NT2/D1 (cell line): Measurements from ENCODE around the gene MAPK12.
A peak's percentile ranks its signal among the peaks of the same experiment; 100 is the strongest.

Source experiments
- DNase-seq: peaks from one replicate; pipeline ENCODE4 v3.0.0-alpha.2; 2011; ENCODE audit warnings: low read depth, low spot score
- H3K27me3 ChIP-seq: 2 replicates; pipeline ENCODE4 v1.6.0; 2011; ENCODE audit warnings: mild to moderate bottlenecking; ENCODE audit not compliant: insufficient read length, insufficient read depth
- H3K36me3 ChIP-seq: 2 replicates; pipeline ENCODE4 v1.6.1; 2011; ENCODE audit warnings: mild to moderate bottlenecking, low read length, mixed read lengths; ENCODE audit not compliant: insufficient read depth, insufficient read length
- H3K4me1 ChIP-seq: 2 replicates; pipeline ENCODE4 v1.5.1; 2011; ENCODE audit not compliant: insufficient read depth, insufficient read length
- H3K4me3 ChIP-seq: 2 replicates; pipeline ENCODE4 v1.5.1; 2011; ENCODE audit warnings: low read depth; ENCODE audit not compliant: insufficient read length
- H3K9ac ChIP-seq: 2 replicates; pipeline ENCODE4 v1.6.0; 2011; ENCODE audit warnings: low read depth; ENCODE audit not compliant: insufficient read length
- H3K9me3 ChIP-seq: 2 replicates; pipeline ENCODE4 v1.5.1; 2011; ENCODE audit warnings: mild to moderate bottlenecking, low read length; ENCODE audit not compliant: insufficient read depth
- SUZ12 ChIP-seq: IDR thresholded peaks from 2 replicates; pipeline ENCODE4 v1.6.1; 2011; ENCODE audit not compliant: insufficient read length, insufficient read depth; ENCODE audit errors: extremely low read depth
- YY1 ChIP-seq: IDR thresholded peaks from 2 replicates; pipeline ENCODE4 v1.6.1; 2011; ENCODE audit not compliant: insufficient read length, insufficient read depth
- ZNF274 ChIP-seq: IDR thresholded peaks from 2 replicates; pipeline ENCODE4 v1.6.1; 2011; ENCODE audit warnings: mild to moderate bottlenecking, low read depth, low read length

MAPK12 gene

DNA sequence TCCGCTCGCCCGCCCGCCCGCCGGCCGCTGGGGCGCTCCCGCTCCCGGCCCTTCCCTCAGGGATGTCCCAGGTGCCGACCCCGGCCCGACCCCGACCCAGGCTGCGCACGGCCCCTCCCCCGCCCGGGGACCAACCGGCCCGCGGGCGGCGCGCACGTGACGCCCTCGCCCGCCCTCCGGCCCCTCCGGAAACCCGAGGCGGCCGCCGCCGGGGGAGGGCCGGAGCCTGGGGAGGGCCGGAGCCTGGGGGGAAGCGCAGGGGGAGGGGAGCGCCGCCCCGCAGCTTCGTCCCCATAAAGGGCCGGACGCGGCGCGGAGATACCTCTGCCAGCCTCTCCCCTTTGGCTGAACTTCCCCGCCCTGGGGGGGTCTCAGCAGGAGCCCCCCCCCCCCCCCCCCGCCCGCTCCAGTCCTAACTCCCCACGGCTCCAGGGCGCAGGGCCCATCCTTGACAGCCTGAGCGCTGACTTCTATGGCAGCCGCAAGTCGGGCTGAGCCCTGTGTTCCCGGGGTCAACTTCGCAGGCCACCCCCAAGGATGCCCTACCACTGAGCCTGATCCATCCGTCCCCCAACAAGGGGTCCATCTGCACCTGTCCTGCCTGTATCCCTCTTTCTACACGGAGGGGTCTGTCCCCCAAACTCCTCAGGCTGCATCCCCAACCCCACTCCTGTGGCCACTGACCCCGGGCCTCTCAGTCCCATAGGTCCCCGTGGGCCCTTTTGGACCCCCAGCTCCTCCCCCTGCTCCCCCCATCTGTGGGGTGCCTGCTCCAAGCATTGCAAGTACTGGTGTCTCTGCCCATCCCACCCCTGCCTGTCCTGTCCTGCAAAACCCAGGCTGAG lies at the start of gene MAPK12:
MAPK12 (minus strand) TSS at position 69 of the 845 bp plus-strand sequence. CDS start 174 bp downstream, outside the sequence.
- H3K36me3 ChIP-seq, result no peaks in the 10 kb centered on the region
- H3K4me1 ChIP-seq, result peaks cover 19% of the 10 kb centered on the region
- TF ChIP-seq ZNF274 (no peak), YY1 (no peak), SUZ12 (no peak)
- peak within 1 kb of the TSS; percentile 80 for H3K9ac ChIP-seq
- peak within 1 kb of the TSS; percentile 56 for H3K4me3 ChIP-seq
- DNase-seq, result no peak
- H3K9me3 ChIP-seq, result no peaks in the 10 kb centered on the region; the same call in 1 of the 2 replicates
- H3K27me3 ChIP-seq, result peaks cover 4% of the 10 kb centered on the region

DNA sequence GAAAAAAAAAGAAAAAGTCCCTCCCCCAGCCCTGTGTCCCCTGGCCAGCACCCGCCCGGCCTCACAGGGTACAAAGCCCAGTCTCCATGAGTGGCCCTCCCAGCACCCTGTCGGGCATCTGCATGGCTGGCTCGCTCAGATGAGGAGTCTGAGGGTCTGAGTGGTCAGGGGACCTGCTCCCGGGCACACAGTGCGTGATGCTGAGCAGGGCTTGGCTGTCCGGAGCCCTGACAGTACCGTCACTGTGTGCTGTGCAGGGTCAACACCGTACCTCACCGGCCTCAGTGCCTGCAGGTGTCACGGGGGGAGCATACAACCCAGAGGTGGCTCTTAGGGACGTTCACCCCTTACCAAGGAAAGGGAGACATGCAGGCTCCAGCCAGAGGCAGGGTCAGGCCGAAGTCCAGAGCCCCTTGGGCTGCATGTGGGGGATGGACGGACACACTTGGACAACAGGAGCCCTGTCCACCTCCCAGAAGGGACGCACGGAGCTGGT lies 49.5 kb upstream of the MAPK12 start:
- H3K4me1 ChIP-seq, result peaks cover 27% of the 10 kb centered on the region
- H3K27me3 ChIP-seq, result peaks cover 10% of the 10 kb centered on the region
- no peak for TF ChIP-seq YY1
- TF ChIP-seq SUZ12, result no peak
- no peak for TF ChIP-seq ZNF274
- H3K9me3 ChIP-seq, result no peaks in the 10 kb centered on the region
- H3K9ac ChIP-seq, result no peak overlapping the region
- no peaks in the 10 kb centered on the region for H3K36me3 ChIP-seq
- no peak for DNase-seq
- H3K4me3 ChIP-seq, result no peak overlapping the region

DNA sequence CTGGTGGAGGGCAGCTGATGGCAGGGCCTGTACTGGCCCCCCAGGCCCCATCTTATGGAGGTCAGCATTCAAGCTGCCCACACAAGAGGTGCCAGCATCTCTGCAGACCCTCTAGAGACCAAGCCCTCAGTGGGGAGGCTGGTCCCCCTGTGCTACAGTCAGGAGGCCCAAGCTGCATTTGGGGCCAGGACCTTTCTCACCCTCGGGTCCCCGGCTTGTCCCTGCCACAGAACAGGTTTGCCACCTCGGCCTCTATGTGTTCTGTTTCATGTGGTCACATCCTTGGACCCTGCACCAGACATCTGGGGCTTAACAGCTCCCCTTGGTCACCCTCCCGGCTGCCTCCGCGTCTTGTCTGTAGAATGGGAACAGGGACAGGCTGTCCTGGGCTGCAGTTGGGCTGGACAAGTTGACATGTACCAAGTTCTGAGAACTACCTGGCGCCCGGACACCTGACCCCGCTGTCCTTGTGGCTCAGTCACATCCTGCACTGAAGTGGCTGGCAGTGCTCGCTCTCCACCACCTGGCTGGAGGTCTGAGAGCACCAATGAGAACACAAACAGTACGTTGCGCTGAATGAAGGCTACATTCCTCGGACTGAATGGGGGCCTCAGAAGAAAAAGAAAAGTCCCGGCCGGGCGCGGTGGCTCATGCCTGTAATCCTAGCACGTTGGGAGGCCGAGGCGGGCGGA lies 48.7 kb upstream of the MAPK12 start:
- no peak for DNase-seq
- TF ChIP-seq YY1 (no peak), ZNF274 (no peak), SUZ12 (no peak)
- Histone ChIP-seq H3K36me3 (peaks cover 3% of the 10 kb centered on the region), H3K27me3 (peaks cover 5% of the 10 kb centered on the region), H3K9me3 (no peaks in the 10 kb centered on the region), H3K9ac (no peak overlapping the region), H3K4me1 (peaks cover 34% of the 10 kb centered on the region), H3K4me3 (no peak overlapping the region)

DNA sequence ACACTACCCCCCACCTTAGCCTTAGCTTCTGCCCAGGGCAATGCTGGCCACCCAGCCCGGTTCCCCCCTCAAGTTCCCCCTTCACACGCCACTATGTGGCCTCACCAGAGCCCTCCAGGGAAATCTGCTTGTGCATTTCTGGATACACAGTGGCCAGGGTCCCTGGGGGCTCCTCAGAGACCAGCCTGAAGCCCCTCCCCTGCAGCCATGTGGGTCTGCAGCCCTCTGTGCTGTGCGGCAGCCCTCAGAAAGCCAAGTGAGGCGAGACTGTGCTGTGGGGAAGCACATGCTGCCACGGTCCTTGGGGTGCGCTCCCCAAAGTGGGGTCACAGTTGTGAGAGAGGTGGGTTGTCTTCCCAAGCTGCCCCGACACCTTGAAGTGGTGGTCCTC lies 48.1 kb upstream of the MAPK12 start:
- H3K36me3 ChIP-seq, result peaks cover 7% of the 10 kb centered on the region
- H3K9ac ChIP-seq, result no peak overlapping the region
- H3K9me3 ChIP-seq, result no peaks in the 10 kb centered on the region
- no peak overlapping the region for H3K4me3 ChIP-seq
- no peak for DNase-seq
- H3K27me3 ChIP-seq, result no peaks in the 10 kb centered on the region
- peaks cover 37% of the 10 kb centered on the region for H3K4me1 ChIP-seq
- no peak for TF ChIP-seq YY1
- no peak for TF ChIP-seq ZNF274
- TF ChIP-seq SUZ12, result no peak

DNA sequence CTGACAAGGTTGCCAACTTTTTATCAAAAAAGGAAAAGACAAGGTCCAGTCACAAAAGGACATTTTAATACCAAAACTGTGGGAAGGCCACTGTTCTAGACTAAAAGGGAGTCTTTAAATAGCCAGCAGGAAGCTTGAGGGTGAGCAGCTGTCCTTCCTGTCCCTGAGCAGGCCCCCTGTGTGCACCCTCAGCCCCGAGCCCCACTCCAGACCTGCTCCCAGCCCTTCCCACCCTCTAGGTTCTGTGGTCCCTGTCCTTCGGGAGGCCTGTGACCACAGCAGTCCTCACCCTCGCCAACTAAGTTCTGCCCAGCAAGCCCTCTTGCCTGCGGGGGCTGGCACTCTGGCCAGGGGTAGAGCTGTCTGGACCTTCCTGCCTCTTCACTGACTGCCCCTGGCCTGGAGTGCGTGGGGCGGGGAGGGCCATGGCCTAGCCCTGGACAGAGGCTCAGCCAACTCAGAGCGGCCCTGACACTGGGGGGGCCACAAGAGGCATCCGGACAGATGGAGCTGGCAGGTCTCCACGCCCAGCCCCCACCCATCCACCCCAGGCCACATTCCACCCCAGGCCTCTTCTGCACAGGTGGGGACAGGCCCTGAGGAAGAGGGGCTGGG lies 47.6 kb upstream of the MAPK12 start:
- peak overlapping the region; percentile 32 for H3K9ac ChIP-seq
- TF ChIP-seq YY1, result no peak
- no peak for TF ChIP-seq ZNF274
- no peak for TF ChIP-seq SUZ12
- H3K36me3 ChIP-seq, result peaks cover 7% of the 10 kb centered on the region
- H3K4me1 ChIP-seq, result peaks cover 35% of the 10 kb centered on the region
- no peaks in the 10 kb centered on the region for H3K9me3 ChIP-seq
- no peak overlapping the region for H3K4me3 ChIP-seq
- no peaks in the 10 kb centered on the region for H3K27me3 ChIP-seq
- no peak for DNase-seq

DNA sequence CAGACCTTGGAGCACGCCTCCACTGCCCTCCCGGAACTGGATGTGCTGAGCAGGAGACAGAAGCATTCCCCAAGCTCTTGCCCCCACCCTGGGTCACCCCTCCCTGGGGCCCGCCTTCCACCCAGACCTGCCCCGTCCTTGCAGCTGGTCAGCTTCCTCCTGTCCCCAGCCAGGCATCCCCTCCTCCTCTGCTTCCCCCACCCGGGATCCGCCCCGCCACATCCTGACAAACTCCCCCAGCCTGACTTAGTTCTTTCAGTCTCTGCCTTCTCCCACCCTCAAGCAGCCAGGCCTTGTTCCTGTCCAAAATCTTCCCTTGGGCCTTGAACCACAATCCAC lies 47.1 kb upstream of the MAPK12 start:
- no peaks in the 10 kb centered on the region for H3K27me3 ChIP-seq
- TF ChIP-seq SUZ12 (no peak), ZNF274 (no peak), YY1 (no peak)
- H3K4me1 ChIP-seq, result peaks cover 37% of the 10 kb centered on the region
- peak overlapping the region; percentile 32 for H3K9ac ChIP-seq
- DNase-seq, result no peak
- peaks cover 7% of the 10 kb centered on the region for H3K36me3 ChIP-seq
- H3K4me3 ChIP-seq, result no peak overlapping the region
- no peaks in the 10 kb centered on the region for H3K9me3 ChIP-seq
